ENCODE measurements around the gene PPP1R11. TPM values are rescaled to one million over a fixed set of nuclear protein-coding genes. Genes with fewer than 3 reads are reported as not detected.

PPP1R11 gene
- total and polyA plus RNA-seq, 2 of the 13 experiments (the other 11 are each of a cell fraction or from before 2014, with no cell fraction given): 32.1 to 58.9 TPM

DNA sequence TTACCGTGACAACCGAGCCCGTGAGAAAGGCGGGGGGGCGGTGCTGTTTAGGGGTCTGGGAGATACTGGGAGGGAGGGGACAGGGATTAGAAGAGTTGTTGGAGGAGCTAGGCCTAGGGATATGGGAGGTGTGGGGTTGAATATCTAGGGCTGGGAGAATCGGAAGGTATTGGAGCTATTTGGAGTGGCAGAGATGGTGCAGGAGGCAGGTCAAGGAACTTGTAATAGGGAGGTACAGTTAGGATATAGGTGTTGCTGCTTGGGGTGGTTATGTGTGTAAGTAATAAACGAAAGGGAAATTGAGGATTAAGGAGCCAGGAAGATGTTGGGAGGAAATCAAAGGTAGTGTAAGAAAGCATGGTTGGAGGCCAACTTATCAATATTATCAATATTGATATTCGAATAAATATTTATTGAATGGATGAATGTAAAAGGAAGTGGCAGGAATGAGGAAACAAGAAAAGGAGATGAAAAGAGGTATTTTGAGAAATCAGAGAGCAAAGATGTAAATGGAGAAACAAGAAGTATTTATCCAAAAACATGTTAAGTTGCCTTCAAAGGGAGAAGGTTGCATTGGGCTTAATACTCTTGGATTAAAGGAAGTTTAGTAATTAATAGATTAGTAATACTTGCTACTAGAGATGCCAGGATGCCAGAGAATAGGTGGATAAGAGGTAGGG, 602 bp downstream of the PPP1R11 start (continued):
- TF ChIP-seq ZNF253 (CRISPR knock-in tag; IDR thresholded peaks at IDR 0.05; ENCODE audit: borderline replicate concordance): no peak
- no peak for TF ChIP-seq ZBTB20 (CRISPR knock-in tag; IDR thresholded peaks at IDR 0.05; ENCODE audit: borderline replicate concordance, low read depth)
- TF ChIP-seq ZNF3 (CRISPR knock-in tag; IDR thresholded peaks at IDR 0.05): no peak
- TF ChIP-seq, protein P1, sequence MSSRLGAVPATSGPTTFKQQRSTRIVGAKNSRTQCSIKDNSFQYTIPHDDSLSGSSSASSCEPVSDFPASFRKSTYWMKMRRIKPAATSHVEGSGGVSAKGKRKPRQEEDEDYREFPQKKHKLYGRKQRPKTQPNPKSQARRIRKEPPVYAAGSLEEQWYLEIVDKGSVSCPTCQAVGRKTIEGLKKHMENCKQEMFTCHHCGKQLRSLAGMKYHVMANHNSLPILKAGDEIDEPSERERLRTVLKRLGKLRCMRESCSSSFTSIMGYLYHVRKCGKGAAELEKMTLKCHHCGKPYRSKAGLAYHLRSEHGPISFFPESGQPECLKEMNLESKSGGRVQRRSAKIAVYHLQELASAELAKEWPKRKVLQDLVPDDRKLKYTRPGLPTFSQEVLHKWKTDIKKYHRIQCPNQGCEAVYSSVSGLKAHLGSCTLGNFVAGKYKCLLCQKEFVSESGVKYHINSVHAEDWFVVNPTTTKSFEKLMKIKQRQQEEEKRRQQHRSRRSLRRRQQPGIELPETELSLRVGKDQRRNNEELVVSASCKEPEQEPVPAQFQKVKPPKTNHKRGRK (CRISPR knock-in tag; IDR thresholded peaks at IDR 0.05): peak; percentile 90
- TF ChIP-seq, protein P2, sequence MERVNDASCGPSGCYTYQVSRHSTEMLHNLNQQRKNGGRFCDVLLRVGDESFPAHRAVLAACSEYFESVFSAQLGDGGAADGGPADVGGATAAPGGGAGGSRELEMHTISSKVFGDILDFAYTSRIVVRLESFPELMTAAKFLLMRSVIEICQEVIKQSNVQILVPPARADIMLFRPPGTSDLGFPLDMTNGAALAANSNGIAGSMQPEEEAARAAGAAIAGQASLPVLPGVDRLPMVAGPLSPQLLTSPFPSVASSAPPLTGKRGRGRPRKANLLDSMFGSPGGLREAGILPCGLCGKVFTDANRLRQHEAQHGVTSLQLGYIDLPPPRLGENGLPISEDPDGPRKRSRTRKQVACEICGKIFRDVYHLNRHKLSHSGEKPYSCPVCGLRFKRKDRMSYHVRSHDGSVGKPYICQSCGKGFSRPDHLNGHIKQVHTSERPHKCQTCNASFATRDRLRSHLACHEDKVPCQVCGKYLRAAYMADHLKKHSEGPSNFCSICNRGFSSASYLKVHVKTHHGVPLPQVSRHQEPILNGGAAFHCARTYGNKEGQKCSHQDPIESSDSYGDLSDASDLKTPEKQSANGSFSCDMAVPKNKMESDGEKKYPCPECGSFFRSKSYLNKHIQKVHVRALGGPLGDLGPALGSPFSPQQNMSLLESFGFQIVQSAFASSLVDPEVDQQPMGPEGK (CRISPR knock-in tag; IDR thresholded peaks at IDR 0.05): peak; percentile 4; the same call in 1 of the 2 replicates
- peak; percentile 6; the same call in 1 of the 2 replicates for TF ChIP-seq ZNF510 (CRISPR knock-in tag; IDR thresholded peaks at IDR 0.05; ENCODE audit: low read depth)
- no peak for TF ChIP-seq TOPORS (CRISPR knock-in tag; IDR thresholded peaks at IDR 0.05)
- TF ChIP-seq JUND (CRISPR knock-in tag; IDR thresholded peaks at IDR 0.05): no peak
- TF ChIP-seq, protein P3, sequence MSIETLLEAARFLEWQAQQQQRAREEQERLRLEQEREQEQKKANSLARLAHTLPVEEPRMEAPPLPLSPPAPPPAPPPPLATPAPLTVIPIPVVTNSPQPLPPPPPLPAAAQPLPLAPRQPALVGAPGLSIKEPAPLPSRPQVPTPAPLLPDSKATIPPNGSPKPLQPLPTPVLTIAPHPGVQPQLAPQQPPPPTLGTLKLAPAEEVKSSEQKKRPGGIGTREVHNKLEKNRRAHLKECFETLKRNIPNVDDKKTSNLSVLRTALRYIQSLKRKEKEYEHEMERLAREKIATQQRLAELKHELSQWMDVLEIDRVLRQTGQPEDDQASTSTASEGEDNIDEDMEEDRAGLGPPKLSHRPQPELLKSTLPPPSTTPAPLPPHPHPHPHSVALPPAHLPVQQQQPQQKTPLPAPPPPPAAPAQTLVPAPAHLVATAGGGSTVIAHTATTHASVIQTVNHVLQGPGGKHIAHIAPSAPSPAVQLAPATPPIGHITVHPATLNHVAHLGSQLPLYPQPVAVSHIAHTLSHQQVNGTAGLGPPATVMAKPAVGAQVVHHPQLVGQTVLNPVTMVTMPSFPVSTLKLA (IDR thresholded peaks at IDR 0.05): peak; percentile 5; the same call in 1 of the 2 replicates
- TF ChIP-seq ZSCAN21 (CRISPR knock-in tag; IDR thresholded peaks at IDR 0.05; ENCODE audit: borderline replicate concordance): no peak
- TF ChIP-seq POLR2AphosphoS5 (IDR thresholded peaks at IDR 0.05; ENCODE audit: low read depth, low read length): no peak
- TF ChIP-seq ZNF747 (CRISPR knock-in tag; IDR thresholded peaks at IDR 0.05; ENCODE audit: borderline replicate concordance): 0 out of 2 replicates have a peak, but pooled peaks have one; percentile 5
- TF ChIP-seq XRCC5 (optimal IDR thresholded peaks at IDR 0.05; ENCODE audit: low read length): no peak
